Activated CD8-positive, alpha-beta memory T cell treated with anti-CD3 and anti-CD28 coated beads, Interleukin-2, amount 50 U/mL, for 1 hour (primary cell): ENCODE data around the gene DCT.

Experiments
- DNase-seq: peaks from one replicate; pipeline ENCODE4 v3.0.0-alpha.2; 2020; ENCODE audit errors: extremely low read depth

The DCT gene

DNA sequence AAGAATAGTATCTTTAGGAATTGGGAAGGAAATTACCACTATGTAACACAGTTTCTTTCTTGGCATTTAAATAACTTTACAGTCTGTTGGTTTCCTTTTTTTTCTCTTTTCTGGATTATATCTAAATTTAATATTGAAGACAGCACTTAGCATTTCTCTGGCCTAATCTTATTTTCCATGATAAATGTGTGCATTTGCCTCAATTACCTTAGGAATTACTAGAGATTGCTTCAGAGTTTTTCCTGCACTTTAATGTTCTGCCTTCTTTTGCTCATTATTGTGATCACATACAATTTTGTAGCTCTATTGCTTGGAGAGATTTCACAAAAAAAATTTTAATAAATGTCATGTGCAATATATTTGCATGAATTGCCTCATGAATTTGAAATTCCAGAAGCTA lies 25.1 kb downstream of the DCT start:
- no peak for DNase-seq

DNA sequence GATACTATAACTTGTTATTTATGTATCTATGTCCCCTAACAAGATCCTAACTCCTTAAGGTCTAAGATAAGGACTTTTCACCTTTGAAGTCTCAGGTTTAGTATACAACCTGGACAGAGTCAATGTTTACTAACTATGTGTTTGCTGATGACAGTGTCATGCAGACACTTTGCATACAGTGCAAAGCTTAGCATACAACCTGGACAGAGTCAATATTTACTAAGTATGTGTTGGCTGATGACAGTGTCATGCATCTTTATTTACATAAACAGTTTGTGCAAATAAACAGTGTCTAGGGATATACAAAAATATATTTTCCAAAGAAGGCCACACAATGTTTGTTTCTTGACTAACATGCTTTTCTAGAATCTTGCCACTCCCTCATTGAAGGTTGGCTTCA lies 34.7 kb downstream of the DCT start:
- no peak for DNase-seq

DNA sequence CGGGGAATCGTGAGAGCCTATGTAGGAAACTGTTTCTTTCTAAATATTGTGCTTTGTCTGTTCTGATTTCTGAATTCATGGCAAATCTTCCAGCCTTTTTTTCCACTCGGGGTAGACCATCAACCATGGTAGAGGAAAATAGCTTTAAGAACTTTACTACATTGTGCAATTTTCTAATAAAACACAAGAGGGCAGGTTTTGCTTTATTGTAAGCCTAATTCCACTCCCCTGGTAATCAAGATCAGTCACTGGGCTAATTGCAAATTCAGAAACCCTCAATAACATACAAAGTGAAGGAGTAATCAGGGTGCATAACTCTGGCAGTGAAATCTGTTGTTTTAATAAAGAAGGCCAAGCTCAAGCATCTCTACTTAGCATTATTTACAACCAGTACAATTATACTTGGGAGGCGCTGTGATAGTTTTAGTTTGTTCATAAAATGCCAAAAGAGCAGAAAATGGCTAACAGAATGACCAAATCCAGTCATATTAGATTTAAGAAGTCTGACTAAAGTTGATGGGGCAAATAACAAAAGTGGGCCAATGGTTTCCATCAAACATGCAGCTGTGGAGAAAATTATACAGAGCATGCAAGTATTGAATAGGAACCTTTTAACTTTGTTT lies 43.8 kb downstream of the DCT start:
- DNase-seq, result no peak

DNA sequence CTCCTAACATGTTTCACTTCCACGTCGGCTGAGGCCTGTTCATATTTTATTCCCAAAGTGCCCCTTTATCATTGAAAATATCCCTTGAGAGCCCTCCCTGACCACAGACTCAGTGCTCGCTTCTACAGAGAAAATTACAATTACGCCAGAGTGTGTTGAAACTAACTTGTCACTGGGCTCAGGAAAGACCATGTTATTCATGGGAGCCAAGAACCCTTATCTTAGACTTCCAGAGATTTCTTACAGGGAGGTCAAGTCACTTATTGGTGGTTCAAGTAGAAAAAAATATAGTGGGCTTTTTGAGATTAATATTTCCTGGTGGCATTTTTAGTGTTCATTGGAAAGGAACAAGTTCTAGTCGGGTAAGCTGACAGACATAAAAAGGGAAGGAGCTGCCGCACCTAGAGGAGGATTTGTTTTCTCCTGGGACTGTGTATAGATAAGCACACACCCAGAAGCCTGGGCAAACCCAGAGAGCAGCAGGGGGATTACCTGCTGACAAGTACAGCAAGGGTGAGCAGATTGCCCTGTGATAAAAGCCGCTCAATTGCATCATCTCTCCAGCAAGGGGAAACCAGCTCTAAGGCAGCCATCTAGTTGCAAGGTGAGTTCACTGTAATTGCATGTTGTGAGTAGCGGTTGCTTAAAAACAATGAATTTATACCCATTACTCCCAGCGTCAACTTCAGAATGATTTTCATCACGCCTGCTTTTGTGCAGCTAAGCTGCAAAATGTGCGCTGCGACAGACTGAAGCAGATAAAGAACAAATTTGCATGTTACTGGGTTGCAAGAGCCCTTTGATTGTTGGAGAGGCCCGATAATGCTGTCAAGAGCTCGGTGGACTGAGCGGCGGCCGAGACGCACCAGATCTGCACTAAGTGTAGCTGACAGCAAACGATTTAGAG lies 46.2 kb downstream of the DCT start:
- no peak for DNase-seq

DNA sequence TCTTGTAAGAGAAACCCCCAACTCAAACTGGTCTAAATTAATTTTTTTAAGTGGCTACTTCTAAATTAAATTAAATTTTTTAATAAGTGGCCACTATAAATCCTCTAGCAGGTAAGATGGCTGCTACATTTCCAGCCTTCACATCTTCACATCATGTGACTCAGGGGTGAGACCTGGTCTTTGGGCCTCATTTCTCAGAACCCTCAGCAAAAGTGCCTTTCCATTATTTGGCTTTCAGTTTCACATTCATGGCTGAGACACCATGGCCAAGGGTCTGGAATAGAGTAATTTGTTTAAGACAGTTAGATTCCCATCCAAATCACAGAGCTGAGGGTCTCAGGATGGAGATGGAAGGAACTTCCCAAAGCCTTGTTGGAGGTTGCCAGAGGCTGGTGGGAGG lies 47.5 kb downstream of the DCT start:
- no peak for DNase-seq

DNA sequence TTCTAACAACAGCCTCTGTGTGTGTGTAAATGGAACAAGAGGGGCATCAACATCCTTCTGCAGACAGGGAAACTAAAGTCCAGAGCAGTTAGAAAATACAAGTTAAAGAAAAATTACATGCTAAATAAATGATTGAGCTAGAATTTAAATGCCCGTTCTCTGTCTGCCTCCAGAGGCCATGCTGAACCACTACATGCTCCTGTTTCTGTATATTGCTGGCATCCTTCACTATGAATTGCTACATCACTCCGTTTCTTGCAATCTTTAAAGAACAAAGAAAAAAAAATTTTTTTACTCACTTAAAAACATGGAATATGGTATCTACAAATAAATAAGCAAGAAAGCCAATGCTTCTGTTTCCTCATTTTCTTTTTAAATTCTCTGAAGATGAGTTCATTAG lies 47.9 kb downstream of the DCT start:
- no peak for DNase-seq

DNA sequence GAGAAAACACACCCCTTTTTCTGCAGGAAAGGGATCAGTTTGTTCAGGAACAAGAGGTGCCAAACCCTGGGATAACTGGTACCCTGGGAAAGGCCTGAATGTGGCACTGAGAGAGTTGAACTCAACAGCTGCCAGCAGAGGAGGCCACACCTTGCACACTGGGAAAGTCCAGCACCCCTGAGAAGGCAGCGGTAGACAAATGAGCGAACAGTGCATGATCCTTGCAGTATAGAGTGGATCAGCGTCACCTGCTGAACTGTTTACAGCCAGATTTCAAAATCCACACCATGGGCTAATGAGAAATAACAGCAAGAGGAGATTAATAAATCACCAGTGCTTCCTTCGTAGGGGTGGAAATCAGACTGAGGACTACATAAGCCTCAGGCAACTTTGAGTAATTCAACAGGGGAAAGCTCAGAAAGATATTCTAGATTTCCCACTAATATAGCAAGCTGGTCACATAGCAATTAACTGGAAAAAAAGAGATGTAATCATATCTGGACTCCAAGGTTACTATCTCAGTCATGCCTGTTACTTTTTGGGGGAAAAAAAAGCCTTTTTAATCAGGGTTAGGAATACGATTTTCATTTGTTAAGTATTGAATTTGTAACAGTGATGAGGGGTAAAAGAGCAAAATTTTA lies 52.0 kb downstream of the DCT start:
- no peak for DNase-seq

DNA sequence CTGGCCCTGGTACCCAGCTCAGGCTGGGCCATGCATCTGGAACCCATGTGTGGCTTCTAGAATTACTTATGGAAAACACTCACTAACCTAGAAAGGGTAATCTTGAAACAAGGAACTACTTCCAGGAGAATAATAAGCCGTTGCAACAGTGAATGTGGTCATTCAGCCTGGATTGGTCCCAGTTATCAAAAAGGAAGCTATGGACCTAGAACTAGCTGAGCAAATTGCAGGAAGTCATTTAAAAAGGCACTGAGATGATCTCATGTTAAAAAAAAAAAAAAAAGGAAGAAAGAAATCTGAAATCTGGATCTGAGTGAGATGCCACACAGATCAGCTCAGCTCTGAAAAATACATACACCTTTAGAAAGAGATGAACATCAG lies 59.6 kb downstream of the DCT start:
- no peak for DNase-seq

DNA sequence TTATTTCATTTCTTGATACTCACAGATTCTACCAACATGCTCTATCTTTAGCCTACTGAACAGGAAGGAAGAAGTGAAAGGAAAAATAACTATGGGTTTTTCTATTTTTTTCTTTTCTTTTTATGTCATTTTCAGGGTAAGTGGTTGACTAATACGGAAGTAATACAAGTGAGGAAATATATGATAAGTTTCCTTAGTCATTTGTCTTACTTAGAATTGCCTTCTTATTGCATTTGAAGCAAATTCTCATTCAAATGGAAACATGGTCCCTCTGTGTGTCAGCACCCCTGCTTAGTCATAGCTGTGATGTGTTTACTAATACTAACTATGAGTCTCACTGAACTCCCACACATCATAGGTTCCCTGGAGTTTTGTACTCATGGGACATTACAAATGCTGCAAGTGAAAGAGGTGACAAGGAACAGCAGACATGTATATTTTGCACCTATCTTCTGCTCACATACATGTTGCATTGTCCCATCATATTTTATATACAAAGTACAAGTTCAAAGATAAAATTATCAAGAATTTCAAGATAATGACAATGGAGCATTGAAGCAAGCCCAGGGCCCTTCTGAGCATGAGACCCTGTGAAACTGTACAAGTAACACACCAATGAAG lies 60.1 kb downstream of the DCT start:
- DNase-seq, result no peak

DNA sequence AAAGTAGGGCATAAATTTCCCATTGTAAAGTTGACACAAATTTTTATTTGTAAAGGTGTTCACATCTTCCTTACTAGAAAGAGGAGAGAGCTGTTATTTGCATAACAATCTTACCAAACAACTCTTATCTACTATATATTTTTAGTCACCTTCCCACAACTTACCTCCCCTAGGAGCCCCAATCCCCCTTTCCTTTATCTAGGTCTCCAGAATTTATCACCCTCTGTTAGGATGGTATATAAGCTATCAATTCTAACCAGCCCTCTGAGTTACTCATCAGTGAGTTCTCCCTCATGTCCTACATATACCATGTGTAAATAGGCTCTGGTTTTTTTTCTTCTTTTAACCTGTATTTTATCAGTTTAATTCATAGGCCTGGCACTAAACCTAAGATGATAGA lies 62.2 kb downstream of the DCT start:
- DNase-seq, result no peak

DNA sequence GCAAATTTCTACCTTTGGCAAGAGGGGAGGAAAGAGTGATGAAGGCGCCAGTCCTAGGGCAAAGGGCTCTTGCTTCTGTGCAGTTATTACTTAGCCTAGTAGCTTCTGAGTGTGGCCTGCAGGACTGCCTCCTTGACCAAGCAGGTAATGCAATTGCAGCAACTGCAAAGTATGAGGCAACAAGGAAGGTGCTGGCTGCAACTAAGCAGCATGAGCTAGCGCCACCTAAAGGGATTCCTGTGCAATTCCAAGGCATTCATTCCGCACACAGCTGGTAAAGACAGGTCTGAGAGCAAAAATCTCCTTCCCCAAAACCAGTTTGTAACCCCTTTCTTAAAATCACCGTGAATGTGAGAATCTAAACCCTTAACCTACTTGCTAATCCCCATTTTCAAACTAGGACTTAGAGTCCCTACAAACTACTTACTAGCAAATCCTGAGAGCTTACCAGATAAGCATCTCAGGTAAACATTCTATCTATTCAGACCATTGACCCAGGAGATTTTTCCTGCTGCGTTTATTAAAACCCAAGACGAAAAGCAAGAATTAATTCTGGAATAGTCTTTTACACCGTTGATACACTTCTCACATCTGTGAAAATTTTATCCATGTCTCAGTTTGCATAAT lies 62.9 kb downstream of the DCT start:
- no peak for DNase-seq

DNA sequence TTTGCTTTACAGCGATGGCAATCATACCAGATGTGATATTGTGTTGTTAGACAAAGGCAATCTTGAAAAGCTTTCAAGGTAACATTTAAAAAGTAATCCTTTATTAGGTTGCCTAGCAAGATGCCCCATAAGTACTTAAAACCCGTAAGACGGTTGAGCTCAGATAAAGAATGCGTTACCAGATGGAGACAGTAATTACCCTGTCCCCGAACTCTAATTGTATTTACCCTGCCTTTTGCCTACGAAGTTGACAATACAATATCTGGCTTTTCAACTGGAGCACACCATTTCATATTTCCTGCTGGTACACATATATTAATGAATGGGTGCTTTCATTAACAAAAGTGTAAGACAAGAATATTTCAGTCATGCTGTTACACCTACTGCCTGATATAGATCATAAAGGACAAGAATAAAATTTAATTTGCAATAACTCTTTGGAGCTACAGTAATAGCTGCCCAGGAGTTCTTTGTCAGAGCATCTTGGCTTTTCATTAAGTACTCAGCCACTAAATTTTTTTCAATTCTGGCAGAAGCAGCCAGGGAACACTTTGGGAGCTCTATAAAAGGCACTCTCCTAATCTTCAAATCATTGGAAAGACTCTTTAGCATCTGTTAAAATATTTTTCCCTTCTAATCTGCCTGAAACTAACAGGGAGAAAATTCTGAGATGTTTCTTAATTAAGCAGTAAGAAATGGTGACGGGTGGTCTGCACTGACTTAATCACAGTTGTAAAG lies 63.8 kb downstream of the DCT start:
- no peak for DNase-seq

DNA sequence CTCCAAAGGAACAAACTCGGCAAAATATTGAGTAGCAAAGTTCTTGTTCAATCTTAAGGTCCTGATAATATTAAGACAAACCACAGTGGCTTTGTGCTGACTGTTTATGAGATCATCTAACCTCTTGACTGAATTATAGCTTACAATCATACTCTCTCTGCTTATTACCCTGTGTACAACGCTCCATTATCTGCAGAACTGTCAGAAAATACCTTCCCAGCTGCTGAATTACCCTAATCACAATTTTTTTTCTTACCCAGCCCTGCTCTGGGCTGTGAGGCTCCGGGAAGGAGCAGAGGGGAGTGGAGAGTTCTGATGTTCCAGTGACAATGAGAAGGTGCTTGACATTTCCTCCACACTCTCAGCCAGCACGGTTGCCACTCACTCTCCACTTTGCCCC lies 64.8 kb downstream of the DCT start:
- DNase-seq, result no peak

DNA sequence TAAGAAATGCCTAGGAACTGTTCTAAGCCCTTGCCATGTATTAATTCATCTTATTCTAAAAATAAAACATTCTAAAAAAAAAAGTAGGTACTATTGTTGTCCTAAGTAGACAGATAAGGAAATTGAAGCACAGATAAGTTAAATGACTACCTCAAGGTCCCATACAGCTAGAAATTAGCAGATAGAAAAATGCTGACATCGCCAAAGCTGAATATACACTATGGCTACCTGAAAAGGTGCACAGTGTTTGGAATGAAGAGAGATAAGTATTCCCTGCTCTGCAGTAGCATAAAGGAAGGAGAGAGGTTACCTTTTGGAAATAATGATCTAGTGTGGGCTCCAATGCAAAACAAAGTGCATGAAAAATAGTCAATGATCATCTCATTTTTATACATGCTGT lies 65.3 kb downstream of the DCT start:
- DNase-seq, result no peak

DNA sequence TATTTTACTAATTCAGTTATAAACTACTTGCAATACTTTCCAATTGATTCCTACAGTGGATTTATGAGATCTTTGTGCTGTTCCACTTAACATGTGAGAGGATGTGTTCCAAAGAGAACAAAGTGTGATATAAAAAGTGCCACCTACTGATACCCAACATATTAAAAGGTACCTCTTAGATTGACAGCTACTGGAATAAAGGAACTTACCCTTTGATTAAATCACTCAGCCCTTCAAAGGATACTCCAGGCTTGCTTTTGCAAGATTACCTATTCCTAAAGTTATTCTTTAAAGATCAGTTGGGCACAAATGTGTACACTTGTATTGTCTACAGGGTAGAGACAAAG lies 65.9 kb downstream of the DCT start:
- no peak for DNase-seq

DNA sequence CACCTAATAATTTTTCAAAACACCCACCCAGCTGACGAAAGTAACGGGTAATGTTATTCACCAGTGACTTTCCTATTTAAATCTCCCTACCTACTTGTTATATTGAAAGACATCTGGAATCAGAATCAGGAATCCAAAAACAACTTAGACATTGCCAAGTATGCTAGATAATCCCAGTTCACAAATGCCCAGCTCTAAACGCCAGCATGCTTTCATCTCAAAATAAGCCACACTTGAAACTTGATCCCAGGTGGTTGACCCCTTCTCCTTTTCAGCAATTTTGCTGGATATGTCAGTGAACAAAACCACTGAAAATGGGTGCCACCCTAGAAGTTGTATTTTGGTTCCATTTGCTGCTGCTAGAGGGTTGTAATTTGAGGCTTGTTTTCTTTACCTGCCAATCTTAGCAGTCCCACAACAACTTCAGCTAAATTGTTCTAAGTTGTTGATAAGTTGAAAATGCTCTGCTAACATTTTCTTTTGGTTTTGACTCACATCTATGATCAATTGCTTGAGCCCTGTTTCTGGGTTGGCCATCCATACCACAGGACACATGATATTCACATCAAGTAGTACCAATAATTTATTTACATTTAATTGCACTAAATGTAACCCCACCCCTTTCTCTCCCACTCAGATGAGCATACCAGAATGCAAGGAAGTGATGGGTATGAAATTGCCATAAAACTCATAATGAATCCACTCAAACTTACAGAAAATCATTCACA lies 66.4 kb downstream of the DCT start:
- DNase-seq, result no peak

DNA sequence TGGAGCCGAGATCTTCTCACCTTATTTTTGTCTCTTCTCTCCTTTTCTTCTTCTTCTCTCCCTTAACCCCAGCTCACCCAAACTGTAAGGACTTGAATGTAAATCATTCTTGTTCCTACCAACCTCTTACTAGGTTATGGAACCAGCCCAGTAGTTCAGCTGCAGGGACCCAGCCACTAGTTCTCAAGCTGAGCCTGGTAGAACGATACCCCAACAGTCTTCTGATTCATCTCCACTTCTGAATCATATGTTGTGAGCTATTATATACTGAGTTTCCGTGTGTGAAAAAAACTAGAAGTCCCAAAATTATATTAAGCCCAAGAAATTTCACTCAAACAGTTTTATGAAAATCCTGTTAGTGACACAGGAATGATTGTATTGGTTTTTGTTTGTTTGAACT lies 67.7 kb downstream of the DCT start:
- DNase-seq, result no peak

DNA sequence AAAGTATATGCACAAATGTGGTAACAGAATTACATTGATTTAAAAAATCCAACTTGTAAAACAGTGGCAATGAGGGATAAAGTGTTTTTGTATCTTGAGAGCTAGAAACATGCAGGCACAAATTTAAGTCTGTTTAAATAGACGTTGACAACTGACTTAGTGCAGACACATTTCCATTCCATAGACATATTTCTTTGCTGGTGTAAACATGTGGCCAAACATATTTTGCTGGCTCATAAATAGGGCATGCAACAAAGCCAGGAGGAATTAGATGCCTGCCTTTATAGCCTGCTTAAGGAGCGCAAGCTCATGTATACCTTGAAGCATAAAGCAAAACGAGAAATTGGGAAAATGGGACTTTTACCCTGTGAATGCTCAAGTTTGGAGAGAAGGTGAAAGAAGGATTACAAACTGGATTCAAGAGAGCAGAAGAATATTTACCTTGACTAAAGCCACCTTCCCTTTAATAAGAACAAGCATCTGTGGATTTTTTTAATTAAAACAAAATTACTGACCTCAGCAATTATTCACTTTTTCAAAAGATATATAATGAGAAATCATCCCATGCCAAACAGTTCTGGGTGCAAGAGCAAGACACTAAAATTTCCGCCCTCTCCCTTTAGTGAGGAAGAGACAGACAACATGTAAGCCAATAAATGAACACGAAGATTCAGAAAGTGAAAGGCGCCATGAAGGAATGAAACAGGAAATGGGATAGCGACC lies 71.0 kb downstream of the DCT start:
- DNase-seq, result no peak

DNA sequence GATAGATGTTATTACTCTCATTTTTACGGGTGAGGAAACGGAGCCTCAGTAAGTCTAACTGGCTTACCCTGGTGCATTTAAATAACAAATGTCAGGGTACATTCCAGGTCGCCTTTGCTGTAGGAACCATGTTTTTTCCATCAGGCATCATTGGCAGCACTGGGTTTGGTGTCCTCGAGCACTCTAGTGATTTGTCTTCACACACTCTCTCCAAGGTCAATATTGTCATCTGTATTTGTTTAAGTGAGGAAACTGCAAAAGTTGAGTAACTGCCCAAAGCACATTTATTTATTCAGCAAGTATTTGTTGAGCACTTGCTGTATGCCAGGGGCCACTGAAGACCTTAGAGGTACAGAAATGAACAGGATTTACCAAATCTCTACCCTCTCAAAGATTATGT lies 78.6 kb downstream of the DCT start:
- DNase-seq, result no peak

DNA sequence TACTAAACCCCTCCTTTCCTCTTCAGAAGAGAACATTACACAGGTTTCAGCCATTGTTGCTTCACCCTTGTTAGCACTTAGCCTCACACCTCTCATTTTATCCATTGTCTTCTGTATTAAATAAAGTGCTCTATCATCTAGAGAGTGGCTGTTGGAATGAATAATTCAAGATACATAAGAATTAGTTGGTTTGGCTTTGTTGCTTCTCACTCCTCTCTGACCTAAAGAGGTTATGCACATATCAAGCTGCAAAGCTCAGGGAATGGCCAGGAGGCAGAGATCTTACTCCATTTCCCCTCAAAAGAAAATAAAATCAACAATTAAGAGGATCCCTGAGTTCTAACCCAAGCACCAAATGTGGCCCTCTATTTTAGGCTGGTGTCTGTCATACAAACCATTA lies 79.7 kb downstream of the DCT start:
- no peak for DNase-seq
